Measurements from ENCODE around the gene A4GNT. TPM values are rescaled to one million over a fixed set of nuclear protein-coding genes. Genes with fewer than 3 reads are reported as not detected.
"Not testable (repeated sequence)": the region's sequence is repeated elsewhere in the genome, so short reads cannot be mapped to it uniquely, and the experiment has no call there.

A4GNT gene
- total RNA-seq, 1 experiment from 2014 or later: not detected

- BruUV-seq (replicated peaks): no TSS peak
Measured at GRCh38 chr3:138112362-138112761, 19.8 kb downstream of the A4GNT start.

GRCh38 chr3:138105598-138105997 is 26.6 kb downstream of the A4GNT start:
- Mint-ChIP-seq H3K36me3 (ENCODE audit: insufficient read depth, unreplicated experiment) (no peaks in the 10 kb centered on the region), H3K27ac (ENCODE audit: unreplicated experiment) (no peak overlapping the region), H3K9me3 (ENCODE audit: low read depth, unreplicated experiment) (no peaks in the 10 kb centered on the region), H3K27me3 (ENCODE audit: unreplicated experiment) (no peaks in the 10 kb centered on the region), H3K4me1 (ENCODE audit: low read depth, unreplicated experiment) (no peaks in the 10 kb centered on the region), H3K4me3 (ENCODE audit: low read depth, unreplicated experiment) (no peak overlapping the region)
- no TSS peak for BruUV-seq (replicated peaks)
- intact Hi-C loops (cut with micrococcal nuclease; ENCODE audit: unreplicated experiment): no loop called here
- DNase-seq: no peak
- CTCF ChIA-PET: no interaction called here
- TF ChIP-seq CTCF (IDR thresholded peaks at IDR 0.05; ENCODE audit: unreplicated experiment): no peak

More at GRCh38 chr3:138112362-138112761, 19.8 kb downstream of the A4GNT start:
- Mint-ChIP-seq H3K4me3 (ENCODE audit: low read depth, unreplicated experiment) (no peak overlapping the region), H3K27me3 (ENCODE audit: unreplicated experiment) (no peaks in the 10 kb centered on the region), H3K36me3 (ENCODE audit: insufficient read depth, unreplicated experiment) (peaks cover 18% of the 10 kb centered on the region), H3K27ac (ENCODE audit: unreplicated experiment) (no peak overlapping the region), H3K4me1 (ENCODE audit: low read depth, unreplicated experiment) (peaks cover 32% of the 10 kb centered on the region), H3K9me3 (ENCODE audit: low read depth, unreplicated experiment) (no peaks in the 10 kb centered on the region)
- TF ChIP-seq CTCF (IDR thresholded peaks at IDR 0.05; ENCODE audit: unreplicated experiment): no peak
- CTCF ChIA-PET: no interaction called here
- no peak for DNase-seq
- intact Hi-C loops (cut with micrococcal nuclease; ENCODE audit: unreplicated experiment): no loop called here

DNA sequence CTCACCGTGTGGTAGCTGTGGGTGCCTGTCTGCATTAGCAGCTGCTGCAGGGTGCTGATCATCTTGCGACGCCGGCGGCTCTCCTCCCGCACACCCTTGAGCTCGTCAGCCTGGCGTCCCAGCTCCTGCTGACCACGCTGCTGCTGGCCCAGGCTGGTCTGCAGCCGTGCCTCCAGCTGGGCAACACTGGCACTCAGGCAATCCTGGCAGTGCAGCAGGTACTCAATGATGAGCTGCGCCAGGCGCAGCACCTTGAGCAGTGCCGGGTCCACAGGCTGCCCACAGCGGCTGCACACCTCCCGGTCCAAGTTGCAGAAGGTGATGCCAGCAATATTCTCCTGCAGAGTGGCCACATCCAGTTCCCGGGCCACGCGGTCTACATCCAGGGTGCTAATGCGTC is 28.7 kb downstream of the A4GNT start:
- Mint-ChIP-seq H3K36me3 (ENCODE audit: insufficient read depth, unreplicated experiment) (no peaks in the 10 kb centered on the region), H3K9me3 (ENCODE audit: low read depth, unreplicated experiment) (no peaks in the 10 kb centered on the region), H3K4me3 (ENCODE audit: low read depth, unreplicated experiment) (no peak overlapping the region), H3K27ac (ENCODE audit: unreplicated experiment) (no peak overlapping the region), H3K4me1 (ENCODE audit: low read depth, unreplicated experiment) (peaks cover 8% of the 10 kb centered on the region), H3K27me3 (ENCODE audit: unreplicated experiment) (no peaks in the 10 kb centered on the region)
- no peak for DNase-seq
- CTCF ChIA-PET: no interaction called here
- BruUV-seq (replicated peaks): no TSS peak
- intact Hi-C loops (cut with micrococcal nuclease; ENCODE audit: unreplicated experiment): no loop called here
- no peak for TF ChIP-seq CTCF (IDR thresholded peaks at IDR 0.05; ENCODE audit: unreplicated experiment)

DNA sequence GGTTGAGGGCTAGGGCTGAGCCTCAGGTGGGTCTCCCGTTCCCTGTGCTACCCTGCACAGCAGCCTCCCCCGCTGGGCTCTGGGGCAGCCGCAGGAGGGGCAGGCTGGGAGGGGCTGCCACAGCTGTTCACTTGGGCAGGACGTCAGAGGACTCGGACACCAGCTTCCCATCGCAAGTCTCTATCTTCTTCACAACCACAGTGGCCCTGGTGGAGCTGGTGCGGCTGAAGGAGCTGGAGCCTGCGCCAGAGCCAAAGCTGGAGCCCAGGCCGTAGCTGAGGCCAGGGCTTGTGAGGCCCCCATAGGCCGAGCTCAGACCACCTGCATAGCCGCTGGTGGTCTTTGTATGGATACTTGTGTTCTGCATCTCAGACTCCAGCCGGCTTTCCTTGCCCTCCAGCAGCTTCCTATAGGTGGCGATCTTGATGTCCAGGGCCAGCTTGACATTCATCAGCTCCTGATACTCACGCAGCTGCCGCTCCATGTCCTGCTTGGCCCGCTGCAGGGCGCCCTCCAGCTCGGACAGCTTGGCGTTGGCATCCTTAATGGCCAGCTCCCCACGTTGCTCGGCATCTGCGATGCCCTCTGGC is 30.7 kb downstream of the A4GNT start:
- H3K27ac Mint-ChIP-seq (ENCODE audit: unreplicated experiment); DNase-seq; intact Hi-C loops (cut with micrococcal nuclease; ENCODE audit: unreplicated experiment); H3K27me3 Mint-ChIP-seq (ENCODE audit: unreplicated experiment); H3K9me3 Mint-ChIP-seq (ENCODE audit: low read depth, unreplicated experiment); H3K36me3 Mint-ChIP-seq (ENCODE audit: insufficient read depth, unreplicated experiment); H3K4me3 Mint-ChIP-seq (ENCODE audit: low read depth, unreplicated experiment); BruUV-seq (replicated peaks): not testable (repeated sequence)
- peaks cover 18% of the 10 kb centered on the region for H3K4me1 Mint-ChIP-seq (ENCODE audit: low read depth, unreplicated experiment)
- CTCF ChIA-PET: interaction anchor here (0.6 to 0.9 kb wide), 2 partner anchors 19 to 67 kb away, joined by 3 read pairs; no protein-coding TSS in a partner anchor

DNA sequence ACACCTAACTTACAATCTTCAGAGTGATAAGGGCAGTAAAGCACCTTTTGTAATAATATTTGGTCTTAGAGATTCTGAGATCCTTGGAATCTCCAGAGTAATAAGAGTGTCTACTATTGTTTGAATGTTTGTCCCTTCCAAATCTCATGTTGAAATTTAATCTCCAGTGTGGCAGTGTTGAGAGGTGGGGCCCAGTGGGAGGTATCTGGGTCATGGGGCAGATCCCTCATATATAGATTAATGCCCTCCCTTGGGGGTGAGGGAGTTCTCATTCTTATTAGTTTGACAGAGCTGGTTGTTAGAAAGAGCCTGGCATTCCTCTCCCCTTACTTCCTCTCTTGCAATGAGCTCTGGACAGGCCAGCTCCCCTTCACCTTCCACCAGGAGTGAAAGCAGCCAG is 32.8 kb downstream of the A4GNT start:
- Mint-ChIP-seq H3K27ac (ENCODE audit: unreplicated experiment) (no peak overlapping the region), H3K4me3 (ENCODE audit: low read depth, unreplicated experiment) (no peak overlapping the region), H3K9me3 (ENCODE audit: low read depth, unreplicated experiment) (no peaks in the 10 kb centered on the region), H3K27me3 (ENCODE audit: unreplicated experiment) (no peaks in the 10 kb centered on the region), H3K4me1 (ENCODE audit: low read depth, unreplicated experiment) (peaks cover 18% of the 10 kb centered on the region), H3K36me3 (ENCODE audit: insufficient read depth, unreplicated experiment) (no peaks in the 10 kb centered on the region)
- no peak for DNase-seq
- CTCF ChIA-PET: interaction anchor here (0.7 to 1.1 kb wide), 3 partner anchors 9 to 17 kb away, joined by 3 to 5 read pairs (median 3); no protein-coding TSS in a partner anchor
- intact Hi-C loops (cut with micrococcal nuclease; ENCODE audit: unreplicated experiment): no loop called here
- TF ChIP-seq CTCF (IDR thresholded peaks at IDR 0.05; ENCODE audit: unreplicated experiment): no peak
- no TSS peak for BruUV-seq (replicated peaks)
